KOPT-K1 (cell line): ENCODE results near the gene CCL22.
"Not testable (repeated sequence)": the region's sequence is repeated elsewhere in the genome, so short reads cannot be mapped to it uniquely, and the experiment has no call there.

Experiments
- H3K27ac ChIP-seq: fragments of 200-600 bp; sonication (generic); 2 replicates; pipeline ENCODE4 v1.5.1; 2016; ENCODE audit warnings: antibody characterized with exemption, mild to moderate bottlenecking, low read depth, low read length; ENCODE audit not compliant: poor library complexity, severe bottlenecking
- H3K36me3 ChIP-seq: fragments of 200-600 bp; sonication (generic); 2 replicates; pipeline ENCODE4 v1.5.1; 2017; ENCODE audit warnings: antibody characterized with exemption, mild to moderate bottlenecking, low read length, moderate library complexity; ENCODE audit not compliant: insufficient read depth
- H3K9me3 ChIP-seq: fragments of 200-600 bp; sonication (generic); 2 replicates; pipeline ENCODE4 v1.5.1; 2017; ENCODE audit warnings: antibody characterized with exemption, low read length, mild to moderate bottlenecking; ENCODE audit not compliant: insufficient read depth, poor library complexity, severe bottlenecking

The CCL22 gene

DNA sequence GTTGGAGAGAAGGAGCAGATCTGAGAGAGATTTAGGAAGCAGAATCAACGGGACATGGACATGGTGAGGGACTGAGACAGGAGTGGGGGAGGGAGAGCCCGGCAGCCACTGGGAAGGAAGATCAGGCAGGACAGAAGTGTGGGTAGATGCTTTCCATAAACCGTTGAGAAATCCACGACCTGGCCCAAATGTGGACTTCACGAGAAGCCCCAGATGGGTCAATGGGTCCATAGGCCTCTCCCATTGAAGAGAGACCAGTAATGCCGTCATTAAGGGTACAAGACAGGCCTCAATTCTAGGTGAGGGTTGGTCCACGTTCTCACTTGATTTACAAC, 530 bp upstream of the CCL22 start:
- Histone ChIP-seq H3K36me3 (no peaks in the 10 kb centered on the region), H3K9me3 (no peaks in the 10 kb centered on the region), H3K27ac (no peak overlapping the region)

DNA sequence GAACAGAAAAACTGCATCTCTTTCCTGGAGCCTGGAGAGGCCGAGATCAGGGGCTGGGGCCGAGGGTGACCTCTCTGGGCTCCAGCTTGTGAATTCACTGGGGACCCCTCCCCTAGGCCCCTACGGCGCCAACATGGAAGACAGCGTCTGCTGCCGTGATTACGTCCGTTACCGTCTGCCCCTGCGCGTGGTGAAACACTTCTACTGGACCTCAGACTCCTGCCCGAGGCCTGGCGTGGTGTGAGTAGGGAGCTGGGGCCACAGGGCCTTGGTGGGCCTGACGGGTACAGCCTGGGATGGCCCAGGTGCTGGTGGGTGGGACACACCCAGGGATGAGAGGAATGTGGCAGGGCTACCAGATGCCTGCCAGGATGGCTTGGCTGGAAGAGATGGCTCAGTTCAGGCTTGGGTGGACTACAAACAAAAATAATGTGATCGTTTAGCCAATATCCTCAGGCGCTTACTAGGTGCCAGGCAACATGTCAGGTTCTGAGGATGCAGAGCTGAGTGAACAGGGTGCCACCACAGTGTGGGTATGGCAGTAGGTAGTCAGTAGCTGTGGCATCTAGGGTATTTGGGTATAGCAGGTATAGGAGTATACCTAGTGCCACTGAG, 1.8 kb downstream of the CCL22 start:
- Histone ChIP-seq H3K9me3 (no peaks in the 10 kb centered on the region), H3K36me3 (no peaks in the 10 kb centered on the region), H3K27ac (no peak overlapping the region)

DNA sequence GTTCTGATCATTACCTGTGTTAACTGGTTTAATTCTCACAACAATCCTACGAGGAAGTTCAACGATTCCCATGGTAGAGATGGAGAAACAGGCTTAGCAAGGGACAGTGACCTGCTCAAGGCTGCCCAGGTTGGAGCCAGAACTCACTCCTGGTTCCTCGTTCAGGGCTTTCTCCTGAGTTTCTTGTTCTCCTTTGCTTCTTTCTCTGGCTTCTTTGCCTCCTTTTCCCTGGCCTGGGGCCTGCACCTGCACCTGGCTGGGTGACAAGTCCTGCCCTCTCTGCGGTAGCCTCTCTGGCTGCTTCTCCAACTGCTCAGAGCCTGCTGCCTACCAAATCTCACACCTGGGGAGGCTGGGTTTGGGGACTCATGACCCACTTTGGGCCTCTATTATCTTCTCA, 2.8 kb downstream of the CCL22 start:
- Histone ChIP-seq H3K9me3 (no peaks in the 10 kb centered on the region), H3K27ac (no peak overlapping the region)

DNA sequence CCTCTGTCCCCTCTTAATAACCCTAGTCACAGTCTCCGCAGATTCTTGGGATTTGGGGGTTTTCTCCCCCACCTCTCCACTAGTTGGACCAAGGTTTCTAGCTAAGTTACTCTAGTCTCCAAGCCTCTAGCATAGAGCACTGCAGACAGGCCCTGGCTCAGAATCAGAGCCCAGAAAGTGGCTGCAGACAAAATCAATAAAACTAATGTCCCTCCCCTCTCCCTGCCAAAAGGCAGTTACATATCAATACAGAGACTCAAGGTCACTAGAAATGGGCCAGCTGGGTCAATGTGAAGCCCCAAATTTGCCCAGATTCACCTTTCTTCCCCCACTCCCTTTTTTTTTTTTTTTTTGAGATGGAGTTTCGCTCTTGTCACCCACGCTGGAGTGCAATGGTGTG, 5.6 kb downstream of the CCL22 start:
- Histone ChIP-seq H3K9me3 (no peaks in the 10 kb centered on the region), H3K36me3 (no peaks in the 10 kb centered on the region), H3K27ac (no peak overlapping the region)

More for the DNA sequence above, 2.8 kb downstream of the CCL22 start:
- no peaks in the 10 kb centered on the region for H3K36me3 ChIP-seq

DNA sequence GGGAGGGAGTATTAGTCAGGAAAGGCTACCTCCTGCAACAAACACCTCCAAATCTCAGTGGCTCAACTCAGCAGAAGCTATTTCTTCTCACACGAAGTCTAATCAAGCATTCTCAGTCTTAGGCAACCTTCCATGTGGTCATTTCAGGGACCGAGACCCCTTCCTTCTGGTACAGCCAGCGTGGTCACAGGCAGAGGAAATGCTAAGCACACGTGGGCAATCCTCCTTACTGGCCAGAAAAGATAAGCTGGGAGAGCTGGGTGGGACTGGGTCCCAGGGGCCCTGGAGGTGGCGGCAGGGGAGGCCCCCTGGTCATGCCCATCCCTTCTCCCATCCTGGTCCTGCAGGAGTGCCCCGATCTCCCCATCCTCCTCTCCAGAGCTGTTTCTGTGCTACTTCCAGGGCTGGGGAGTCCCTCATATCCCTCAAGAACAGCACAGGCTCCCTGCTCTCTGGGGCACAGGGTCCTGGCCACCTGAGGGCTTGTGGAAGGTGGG, 8.0 kb downstream of the CCL22 start:
- Histone ChIP-seq H3K27ac (no peak overlapping the region), H3K36me3 (no peaks in the 10 kb centered on the region), H3K9me3 (no peaks in the 10 kb centered on the region)

DNA sequence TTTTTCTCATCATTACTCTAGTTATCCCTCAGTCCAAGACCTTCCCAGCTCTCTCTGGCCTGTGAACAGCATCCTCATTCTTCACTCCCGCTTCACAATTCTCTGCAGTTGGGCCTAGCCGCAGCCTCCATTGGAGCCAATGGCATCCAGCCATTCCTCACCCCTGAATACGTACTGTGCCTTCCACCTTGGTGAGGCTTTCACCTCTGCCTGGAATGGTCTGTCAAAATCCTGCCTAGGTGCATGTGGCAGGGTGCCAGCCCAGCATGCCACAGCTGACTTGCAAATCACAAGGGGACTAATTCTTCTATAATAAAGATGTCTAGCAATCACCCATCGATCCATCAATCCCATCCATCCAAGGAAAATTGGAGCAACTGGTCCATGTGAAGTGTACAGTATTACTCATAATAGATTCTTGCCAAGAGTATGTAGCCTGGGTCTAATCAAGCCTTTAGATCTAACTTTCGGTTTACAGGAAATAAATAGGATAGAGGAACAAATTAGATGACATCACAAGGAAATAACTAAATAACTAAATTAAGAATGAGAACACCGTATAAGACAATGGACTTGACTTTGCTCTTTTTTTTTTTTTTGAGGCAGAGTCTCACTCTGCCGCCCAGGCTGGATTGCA, 8.7 kb downstream of the CCL22 start:
- Histone ChIP-seq H3K9me3 (no peaks in the 10 kb centered on the region), H3K27ac (no peak overlapping the region), H3K36me3 (no peaks in the 10 kb centered on the region)

DNA sequence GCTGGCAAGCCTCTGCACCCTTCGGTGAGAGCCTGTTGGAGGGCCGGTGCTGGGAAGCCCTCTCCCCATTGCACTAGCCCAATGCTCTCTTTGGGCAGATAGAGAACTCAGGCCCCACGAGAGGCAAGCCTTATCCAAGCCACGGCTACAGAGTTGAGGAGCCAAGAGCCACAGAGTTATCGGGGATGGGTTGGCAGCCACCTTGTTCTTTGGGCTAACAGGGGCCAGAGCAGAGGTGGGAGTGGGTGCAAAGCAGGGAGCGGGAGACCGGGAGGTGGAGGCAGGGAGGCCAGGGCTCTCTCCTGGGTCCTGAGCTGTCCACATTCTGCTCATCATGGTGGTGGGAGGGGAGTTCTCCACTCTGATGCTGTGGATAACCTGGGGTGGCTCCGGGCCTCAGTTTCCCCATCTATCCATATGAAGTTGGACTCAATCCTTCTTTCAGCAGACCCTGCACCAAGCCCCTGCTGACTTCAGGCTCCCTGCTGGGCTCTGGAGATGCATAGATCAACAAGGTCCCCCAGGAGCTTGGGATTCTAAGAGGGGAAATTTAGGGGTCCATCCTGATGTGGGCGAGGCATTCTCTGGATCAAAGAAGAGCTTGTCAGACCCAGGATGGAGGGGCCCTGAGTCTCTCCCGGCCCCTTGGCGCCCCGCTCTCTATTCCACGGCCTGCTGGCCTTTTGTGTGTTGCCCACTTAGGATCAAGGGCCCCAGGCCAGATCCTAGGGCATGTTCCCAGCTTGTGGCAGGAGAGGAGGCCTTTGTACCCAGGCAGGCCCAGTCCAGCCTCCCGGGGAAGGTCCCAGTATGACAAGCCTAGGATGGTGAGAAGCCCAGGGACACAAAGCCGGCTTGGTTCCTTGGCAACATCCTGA, 13.2 kb downstream of the CCL22 start:
- no peak overlapping the region for H3K27ac ChIP-seq
- no peaks in the 10 kb centered on the region for H3K9me3 ChIP-seq
- H3K36me3 ChIP-seq, result no peaks in the 10 kb centered on the region

DNA sequence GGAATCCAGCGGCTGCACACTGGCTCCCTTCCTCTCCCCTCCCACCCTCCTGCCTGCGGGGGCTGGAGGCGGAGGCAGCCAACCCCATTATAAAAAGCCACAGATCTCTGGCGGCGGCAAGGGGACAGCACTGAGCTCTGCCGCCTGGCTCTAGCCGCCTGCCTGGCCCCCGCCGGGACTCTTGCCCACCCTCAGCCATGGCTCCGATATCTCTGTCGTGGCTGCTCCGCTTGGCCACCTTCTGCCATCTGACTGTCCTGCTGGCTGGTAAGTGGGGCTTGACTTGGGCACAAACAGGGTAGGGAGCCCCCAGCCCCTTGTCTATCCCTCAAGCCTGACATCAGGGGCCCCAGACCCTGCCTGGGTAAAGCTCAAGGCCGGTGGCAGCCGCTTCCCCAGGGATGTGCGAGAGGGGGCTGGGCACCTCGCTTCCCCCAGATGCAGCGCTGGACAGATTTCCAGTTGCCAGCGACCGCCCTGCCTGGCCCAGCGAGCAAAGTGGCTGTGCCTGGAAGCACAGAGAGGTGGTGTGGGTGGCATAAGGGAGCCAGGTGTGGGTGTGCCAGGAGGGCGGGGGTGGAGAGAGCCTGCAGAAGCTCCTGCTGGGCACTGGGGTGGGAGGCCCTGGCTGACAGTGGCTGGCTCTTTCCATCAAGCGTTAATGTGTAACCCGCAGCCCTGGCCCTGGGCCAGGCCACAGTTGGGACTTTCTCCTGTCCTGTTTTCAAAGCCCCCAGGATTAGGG, 14.0 kb downstream of the CCL22 start, which contains the start of gene CX3CL1:
CX3CL1 (plus strand) TSS at position 119 of the 745 bp plus-strand sequence; CDS start at position 198, 79 bp downstream.
- H3K9me3 ChIP-seq, result no peaks in the 10 kb centered on the region
- no peak within 1 kb of the TSS for H3K27ac ChIP-seq
- H3K36me3 ChIP-seq, result no peaks in the 10 kb centered on the region

DNA sequence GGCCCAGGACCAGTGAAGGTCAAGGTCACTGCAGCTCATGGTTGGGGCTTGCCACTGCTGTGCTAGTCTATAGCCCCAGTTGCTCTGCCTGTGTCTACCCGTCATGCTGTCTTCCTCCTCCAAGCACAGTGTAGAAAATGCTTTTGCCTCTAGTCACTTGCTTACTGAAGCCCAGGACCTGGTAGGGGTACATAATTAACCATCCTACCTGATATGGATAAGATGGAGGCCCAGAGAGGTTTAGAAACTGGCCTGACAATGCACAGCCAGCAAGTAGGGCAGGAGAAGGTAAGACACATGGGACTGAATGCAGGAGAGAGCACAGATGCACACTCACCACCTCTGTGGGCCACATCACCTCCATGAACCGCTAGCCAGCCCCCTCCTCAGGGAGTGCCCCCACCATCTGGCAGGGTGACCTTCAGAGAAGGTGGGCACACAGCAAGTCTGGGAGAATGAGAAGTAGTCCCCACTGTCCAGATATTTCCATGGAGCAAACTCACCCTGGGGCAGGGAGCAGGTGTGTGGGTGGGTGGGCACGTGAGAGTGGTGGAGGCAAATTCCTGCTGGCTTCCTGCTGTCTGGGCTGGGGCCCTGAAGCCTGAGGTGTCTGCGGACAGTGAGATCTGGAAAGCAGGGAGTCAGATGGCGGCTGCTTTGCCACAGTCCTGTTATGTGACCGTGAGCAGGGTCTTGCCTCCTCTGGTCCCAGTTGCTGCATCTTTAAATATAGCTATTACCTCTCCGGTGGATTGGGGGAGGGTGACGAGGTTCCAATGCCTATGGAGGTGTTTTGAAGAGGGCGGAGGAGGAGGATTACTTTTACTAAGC, 14.7 kb downstream of the CCL22 start:
- H3K27ac ChIP-seq, result no peak overlapping the region
- H3K9me3 ChIP-seq, result no peaks in the 10 kb centered on the region
- no peaks in the 10 kb centered on the region for H3K36me3 ChIP-seq

DNA sequence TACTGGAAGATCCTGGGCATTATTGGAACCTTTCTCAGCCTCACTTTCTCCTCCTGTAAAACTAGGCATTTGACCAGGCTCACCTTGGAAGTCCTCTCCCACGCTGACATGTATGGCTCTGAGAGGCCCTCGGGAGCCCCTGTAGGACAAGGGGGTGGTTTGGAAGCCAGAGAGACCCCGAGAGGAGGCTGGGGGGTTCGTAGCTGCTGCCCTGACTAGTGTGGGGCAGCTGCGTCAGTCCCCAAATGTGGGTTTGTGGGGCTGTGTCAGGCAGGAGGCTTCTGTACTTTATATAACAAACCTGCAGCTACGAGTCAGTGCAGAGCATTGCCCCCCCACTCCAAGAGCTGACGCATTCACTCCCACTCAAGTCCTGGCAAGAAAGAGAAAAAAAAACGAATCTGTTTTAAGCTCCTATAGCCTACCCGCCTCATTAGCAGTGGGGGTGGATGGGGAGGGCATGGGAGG, 15.5 kb downstream of the CCL22 start:
- Histone ChIP-seq H3K9me3 (no peaks in the 10 kb centered on the region), H3K27ac (no peak overlapping the region), H3K36me3 (no peaks in the 10 kb centered on the region)

DNA sequence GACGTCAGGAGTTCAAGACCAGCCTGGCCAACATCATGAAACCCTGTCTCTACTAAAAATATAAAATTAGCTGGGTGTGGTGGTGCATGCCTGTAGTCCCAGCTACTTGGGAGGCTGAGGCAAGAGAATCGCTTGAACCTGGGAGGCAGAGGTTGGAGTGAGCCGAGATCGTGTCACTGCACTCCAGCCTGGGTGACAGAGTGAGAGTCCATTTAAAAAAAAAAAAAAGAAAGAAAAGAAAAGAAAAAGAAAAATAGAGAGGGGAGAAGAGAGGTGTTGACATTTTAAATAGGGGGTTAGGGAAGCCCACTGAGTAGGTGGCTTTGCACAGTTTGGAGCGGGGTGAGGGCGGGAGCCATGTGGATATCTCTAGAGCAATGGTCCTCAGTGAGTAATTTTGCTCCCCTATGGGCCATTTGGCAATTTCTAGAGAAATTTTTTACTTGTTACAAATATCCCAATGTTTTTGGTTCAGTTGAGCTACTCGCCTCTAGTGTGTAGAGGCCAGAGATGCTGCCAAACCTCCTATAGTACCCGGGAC, 16.4 kb downstream of the CCL22 start:
- H3K9me3 ChIP-seq, H3K36me3 ChIP-seq, H3K27ac ChIP-seq: not testable (repeated sequence)

DNA sequence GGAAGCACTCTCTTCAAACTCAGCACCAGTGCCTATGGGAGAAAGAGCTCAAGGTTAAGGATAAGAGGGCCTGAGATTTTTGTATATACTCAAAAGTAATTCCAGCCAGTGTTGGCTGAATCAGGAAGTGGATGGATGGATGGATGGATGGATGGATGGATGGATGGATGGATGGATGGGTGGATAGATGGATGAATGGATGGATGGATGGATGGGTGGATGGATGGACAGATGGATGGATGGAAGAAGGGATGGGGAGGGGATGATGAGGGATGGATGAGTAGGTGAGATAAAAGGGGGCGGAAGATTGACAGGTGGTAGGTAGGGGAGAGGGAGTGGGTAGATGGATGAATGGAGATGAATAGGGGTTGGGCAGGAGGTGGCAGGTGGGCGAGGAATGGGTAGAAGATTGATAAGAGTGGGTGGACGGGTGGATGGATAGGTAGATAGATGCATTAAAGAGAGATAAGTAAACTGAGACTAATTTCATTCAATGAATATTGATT, 17.8 kb downstream of the CCL22 start:
- Histone ChIP-seq H3K36me3 (no peaks in the 10 kb centered on the region), H3K9me3 (no peaks in the 10 kb centered on the region), H3K27ac (no peak overlapping the region)

DNA sequence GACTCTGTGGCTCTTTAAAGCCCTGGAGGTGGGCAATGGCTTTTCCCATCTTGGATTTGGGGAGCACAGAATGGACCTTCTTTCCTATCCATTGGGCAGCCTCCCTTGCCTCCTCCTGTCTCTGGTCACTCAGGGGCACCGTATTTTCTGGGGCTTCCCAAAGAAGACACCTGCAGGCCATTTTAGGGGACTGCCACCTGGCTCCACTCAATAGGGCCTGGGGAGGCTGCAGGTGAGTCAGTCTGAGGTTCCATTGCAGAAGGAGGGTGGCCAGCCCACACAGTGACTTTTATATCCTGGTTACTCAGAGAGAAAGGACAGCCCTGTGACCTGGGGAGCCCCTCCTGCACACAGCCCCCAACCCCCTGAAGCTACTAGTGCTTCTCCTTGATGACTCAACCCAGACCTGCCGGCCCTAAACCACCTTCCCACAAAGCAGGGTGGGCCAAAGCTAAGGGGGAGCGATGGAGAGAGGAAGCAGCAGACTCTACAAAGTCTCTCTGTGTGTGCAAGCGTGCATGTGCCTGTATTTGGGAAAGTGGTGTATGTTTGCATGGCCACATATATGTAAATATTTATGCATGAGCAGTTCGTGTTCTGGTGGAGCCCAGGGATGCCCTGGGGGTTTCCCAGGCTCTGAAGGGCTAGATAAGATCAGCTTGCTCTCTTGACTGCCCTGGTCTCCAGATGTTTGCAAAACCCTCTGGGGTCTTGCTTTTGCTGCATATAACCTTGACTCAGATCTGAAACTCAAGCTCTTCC, 18.7 kb downstream of the CCL22 start:
- Histone ChIP-seq H3K9me3 (no peaks in the 10 kb centered on the region), H3K36me3 (no peaks in the 10 kb centered on the region), H3K27ac (no peak overlapping the region)
